SKM-1 (cell line): ENCODE measurements around the gene UPK3A.
"Not testable (repeated sequence)": the region's sequence is repeated elsewhere in the genome, so short reads cannot be mapped to it uniquely, and the experiment has no call there.

ENCODE experiments used
- DNase-seq: peaks from one replicate; lab custom pipeline; 2025; ENCODE audit not compliant: unreplicated experiment; lab: John Stamatoyannopoulos, UW

Gene UPK3A

GRCh38 chr22:45278125-45278524 is 6.6 kb upstream of the UPK3A start:
- no peak for DNase-seq

- no peak for DNase-seq
These were observed 4.2 kb upstream of the UPK3A start for GRCh38 chr22:45280587-45280980.

- DNase-seq: no peak
These were observed 3.7 kb upstream of the UPK3A start for GRCh38 chr22:45281010-45281409.

GRCh38 chr22:45285263-45286058 is 712 bp downstream of the UPK3A start:
- no peak for DNase-seq

- no peak for DNase-seq
These were observed 2.3 kb downstream of the UPK3A start for GRCh38 chr22:45286854-45287551.

GRCh38 chr22:45290410-45290936 is 5.7 kb downstream of the UPK3A start:
- DNase-seq: no peak

- DNase-seq: no peak
These were observed 6.5 kb downstream of the UPK3A start for GRCh38 chr22:45291061-45291930.

- DNase-seq: no peak
These were observed 7.2 kb downstream of the UPK3A start for GRCh38 chr22:45291931-45292290.

GRCh38 chr22:45292731-45293442 is 8.1 kb downstream of the UPK3A start:
- no peak for DNase-seq

- DNase-seq: no peak
These were observed 9.3 kb downstream of the UPK3A start for GRCh38 chr22:45294030-45294429.

GRCh38 chr22:45295004-45295403 is 10.3 kb downstream of the UPK3A start:
- DNase-seq: not testable (repeated sequence)

GRCh38 chr22:45295492-45295891 is 10.7 kb downstream of the UPK3A start:
- DNase-seq: no peak

- DNase-seq: no peak
These were observed 12.0 kb downstream of the UPK3A start for GRCh38 chr22:45296628-45297297.

GRCh38 chr22:45298934-45299505 is 14.3 kb downstream of the UPK3A start:
- DNase-seq: no peak

- no peak for DNase-seq
These were observed 18.0 kb downstream of the UPK3A start for GRCh38 chr22:45302751-45303150.

- DNase-seq: no peak
These were observed 18.4 kb downstream of the UPK3A start for GRCh38 chr22:45303181-45303580.

- DNase-seq: no peak
These were observed 20.2 kb downstream of the UPK3A start for GRCh38 chr22:45304971-45305370.

GRCh38 chr22:45305456-45306075 is 20.8 kb downstream of the UPK3A start:
- no peak for DNase-seq

GRCh38 chr22:45306139-45306538 is 21.4 kb downstream of the UPK3A start:
- no peak for DNase-seq
